ENCODE data around the gene MTFR1L. TPM values are rescaled to one million over a fixed set of nuclear protein-coding genes. Genes with fewer than 3 reads are reported as not detected.

The MTFR1L gene
- polyA plus RNA-seq, 1 donor from 2014 or later, result 115 TPM

DNA sequence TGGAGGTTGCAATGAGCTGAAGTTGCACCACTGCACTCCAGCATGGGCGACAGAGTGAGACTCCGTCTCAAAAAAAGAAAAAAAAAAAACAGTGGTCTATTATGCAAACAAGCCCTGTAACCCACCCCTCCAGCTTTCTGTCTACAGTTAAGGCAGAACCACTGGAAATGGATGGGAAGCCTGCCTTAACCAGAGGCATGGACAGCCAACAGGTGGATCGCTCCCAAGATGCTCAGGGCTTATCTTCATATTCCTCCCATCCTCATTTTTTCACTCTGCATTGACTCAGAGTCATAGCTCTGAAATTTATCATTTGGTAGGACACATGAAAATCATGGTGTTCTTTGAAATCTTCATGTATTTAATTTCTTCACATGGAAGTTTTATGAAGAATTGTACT lies 8.7 kb downstream of the MTFR1L start:
- no peaks in the 10 kb centered on the region for H4K20me1 ChIP-seq (ENCODE audit: insufficient read depth)
- H3K9me2 ChIP-seq (ENCODE audit: insufficient read depth, low read length), result no peaks in the 10 kb centered on the region
- H3K27ac ChIP-seq (ENCODE audit: low read length), result no peak overlapping the region
- H3K36me3 ChIP-seq (ENCODE audit: insufficient read depth, low read length), result no peaks in the 10 kb centered on the region
- no peaks in the 10 kb centered on the region for H3K79me2 ChIP-seq (replicated peaks; ENCODE audit: insufficient read depth, low read length)
- no peak overlapping the region for H3K4me2 ChIP-seq (ENCODE audit: low read length)
- H3K9ac ChIP-seq (ENCODE audit: low read length), result no peak overlapping the region
- TF ChIP-seq POLR2AphosphoS5 (IDR thresholded peaks at IDR 0.05) (no peak), SMC3 (conservative IDR thresholded peaks at IDR 0.05; ENCODE audit: poor library complexity) (no peak), MXI1 (conservative IDR thresholded peaks at IDR 0.05; ENCODE audit: poor library complexity, severe bottlenecking) (no peak), EP300 (conservative IDR thresholded peaks at IDR 0.05; ENCODE audit: poor library complexity, severe bottlenecking) (no peak), TAF1 (IDR thresholded peaks at IDR 0.05; ENCODE audit: low read depth) (no peak), RAD21 (conservative IDR thresholded peaks at IDR 0.05) (no peak), EZH2 (IDR thresholded peaks at IDR 0.05; ENCODE audit: borderline replicate concordance, insufficient read depth, low read length, poor library complexity, severe bottlenecking) (no peak)
- TF ChIP-seq, protein P1, sequence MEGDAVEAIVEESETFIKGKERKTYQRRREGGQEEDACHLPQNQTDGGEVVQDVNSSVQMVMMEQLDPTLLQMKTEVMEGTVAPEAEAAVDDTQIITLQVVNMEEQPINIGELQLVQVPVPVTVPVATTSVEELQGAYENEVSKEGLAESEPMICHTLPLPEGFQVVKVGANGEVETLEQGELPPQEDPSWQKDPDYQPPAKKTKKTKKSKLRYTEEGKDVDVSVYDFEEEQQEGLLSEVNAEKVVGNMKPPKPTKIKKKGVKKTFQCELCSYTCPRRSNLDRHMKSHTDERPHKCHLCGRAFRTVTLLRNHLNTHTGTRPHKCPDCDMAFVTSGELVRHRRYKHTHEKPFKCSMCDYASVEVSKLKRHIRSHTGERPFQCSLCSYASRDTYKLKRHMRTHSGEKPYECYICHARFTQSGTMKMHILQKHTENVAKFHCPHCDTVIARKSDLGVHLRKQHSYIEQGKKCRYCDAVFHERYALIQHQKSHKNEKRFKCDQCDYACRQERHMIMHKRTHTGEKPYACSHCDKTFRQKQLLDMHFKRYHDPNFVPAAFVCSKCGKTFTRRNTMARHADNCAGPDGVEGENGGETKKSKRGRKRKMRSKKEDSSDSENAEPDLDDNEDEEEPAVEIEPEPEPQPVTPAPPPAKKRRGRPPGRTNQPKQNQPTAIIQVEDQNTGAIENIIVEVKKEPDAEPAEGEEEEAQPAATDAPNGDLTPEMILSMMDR (IDR thresholded peaks at IDR 0.05; ENCODE audit: poor library complexity, severe bottlenecking), result no peak
- TF ChIP-seq, protein P2, sequence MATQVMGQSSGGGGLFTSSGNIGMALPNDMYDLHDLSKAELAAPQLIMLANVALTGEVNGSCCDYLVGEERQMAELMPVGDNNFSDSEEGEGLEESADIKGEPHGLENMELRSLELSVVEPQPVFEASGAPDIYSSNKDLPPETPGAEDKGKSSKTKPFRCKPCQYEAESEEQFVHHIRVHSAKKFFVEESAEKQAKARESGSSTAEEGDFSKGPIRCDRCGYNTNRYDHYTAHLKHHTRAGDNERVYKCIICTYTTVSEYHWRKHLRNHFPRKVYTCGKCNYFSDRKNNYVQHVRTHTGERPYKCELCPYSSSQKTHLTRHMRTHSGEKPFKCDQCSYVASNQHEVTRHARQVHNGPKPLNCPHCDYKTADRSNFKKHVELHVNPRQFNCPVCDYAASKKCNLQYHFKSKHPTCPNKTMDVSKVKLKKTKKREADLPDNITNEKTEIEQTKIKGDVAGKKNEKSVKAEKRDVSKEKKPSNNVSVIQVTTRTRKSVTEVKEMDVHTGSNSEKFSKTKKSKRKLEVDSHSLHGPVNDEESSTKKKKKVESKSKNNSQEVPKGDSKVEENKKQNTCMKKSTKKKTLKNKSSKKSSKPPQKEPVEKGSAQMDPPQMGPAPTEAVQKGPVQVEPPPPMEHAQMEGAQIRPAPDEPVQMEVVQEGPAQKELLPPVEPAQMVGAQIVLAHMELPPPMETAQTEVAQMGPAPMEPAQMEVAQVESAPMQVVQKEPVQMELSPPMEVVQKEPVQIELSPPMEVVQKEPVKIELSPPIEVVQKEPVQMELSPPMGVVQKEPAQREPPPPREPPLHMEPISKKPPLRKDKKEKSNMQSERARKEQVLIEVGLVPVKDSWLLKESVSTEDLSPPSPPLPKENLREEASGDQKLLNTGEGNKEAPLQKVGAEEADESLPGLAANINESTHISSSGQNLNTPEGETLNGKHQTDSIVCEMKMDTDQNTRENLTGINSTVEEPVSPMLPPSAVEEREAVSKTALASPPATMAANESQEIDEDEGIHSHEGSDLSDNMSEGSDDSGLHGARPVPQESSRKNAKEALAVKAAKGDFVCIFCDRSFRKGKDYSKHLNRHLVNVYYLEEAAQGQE (IDR thresholded peaks at IDR 0.05; ENCODE audit: borderline replicate concordance), result no peak
- H3K4me3 ChIP-seq (ENCODE audit: low read length), result no peak overlapping the region
- no peaks in the 10 kb centered on the region for H3F3A ChIP-seq (ENCODE audit: insufficient read depth, low read length, poor library complexity, severe bottlenecking)
- H3K27me3 ChIP-seq (ENCODE audit: insufficient read depth, low read depth, low read length), result no peaks in the 10 kb centered on the region
- H3K9me3 ChIP-seq (ENCODE audit: low read length), result no peaks in the 10 kb centered on the region
- H2AFZ ChIP-seq (ENCODE audit: low read depth, low read length), result no peak overlapping the region

- no peak overlapping the region for H3K9ac ChIP-seq (ENCODE audit: low read length)
- H4K20me1 ChIP-seq (ENCODE audit: insufficient read depth), result no peaks in the 10 kb centered on the region
- no peaks in the 10 kb centered on the region for H3K36me3 ChIP-seq (ENCODE audit: insufficient read depth, low read length)
- no peaks in the 10 kb centered on the region for H3K9me2 ChIP-seq (ENCODE audit: insufficient read depth, low read length)
- H3K79me2 ChIP-seq (replicated peaks; ENCODE audit: insufficient read depth, low read length), result no peaks in the 10 kb centered on the region
- no peak overlapping the region for H3K27ac ChIP-seq (ENCODE audit: low read length)
- no peaks in the 10 kb centered on the region for H3K27me3 ChIP-seq (ENCODE audit: insufficient read depth, low read depth, low read length)
- no peak overlapping the region for H3K4me3 ChIP-seq (ENCODE audit: low read length)
- no peak overlapping the region for H3K4me2 ChIP-seq (ENCODE audit: low read length)
- TF ChIP-seq, protein P1 (IDR thresholded peaks at IDR 0.05; ENCODE audit: poor library complexity, severe bottlenecking), result no peak
- TF ChIP-seq TAF1 (IDR thresholded peaks at IDR 0.05; ENCODE audit: low read depth), result no peak
- TF ChIP-seq RAD21 (conservative IDR thresholded peaks at IDR 0.05), result no peak
- TF ChIP-seq, protein P2 (IDR thresholded peaks at IDR 0.05; ENCODE audit: borderline replicate concordance), result no peak
- TF ChIP-seq EP300 (conservative IDR thresholded peaks at IDR 0.05; ENCODE audit: poor library complexity, severe bottlenecking), result no peak
- no peak for TF ChIP-seq MXI1 (conservative IDR thresholded peaks at IDR 0.05; ENCODE audit: poor library complexity, severe bottlenecking)
- TF ChIP-seq EZH2 (IDR thresholded peaks at IDR 0.05; ENCODE audit: borderline replicate concordance, insufficient read depth, low read length, poor library complexity, severe bottlenecking), result no peak
- no peak for TF ChIP-seq POLR2AphosphoS5 (IDR thresholded peaks at IDR 0.05)
- no peak for TF ChIP-seq SMC3 (conservative IDR thresholded peaks at IDR 0.05; ENCODE audit: poor library complexity)
- no peaks in the 10 kb centered on the region for H3F3A ChIP-seq (ENCODE audit: insufficient read depth, low read length, poor library complexity, severe bottlenecking)
- no peak overlapping the region for H2AFZ ChIP-seq (ENCODE audit: low read depth, low read length)
- no peaks in the 10 kb centered on the region for H3K9me3 ChIP-seq (ENCODE audit: low read length)
These were observed 9.3 kb downstream of the MTFR1L start for GRCh38 chr1:25829046-25829445.

All from neural cell (in vitro differentiated cells).